Measurements from ENCODE around the gene MIGA2.

MIGA2 gene

GRCh38 chr9:129073404-129073803 is 37.0 kb downstream of the MIGA2 start:
- DNase-seq (ENCODE audit: low spot score): no peak
- H3K27ac ChIP-seq: peak overlapping the region; percentile 1; the same call in 1 of the 2 replicates
- TF ChIP-seq, protein P1, sequence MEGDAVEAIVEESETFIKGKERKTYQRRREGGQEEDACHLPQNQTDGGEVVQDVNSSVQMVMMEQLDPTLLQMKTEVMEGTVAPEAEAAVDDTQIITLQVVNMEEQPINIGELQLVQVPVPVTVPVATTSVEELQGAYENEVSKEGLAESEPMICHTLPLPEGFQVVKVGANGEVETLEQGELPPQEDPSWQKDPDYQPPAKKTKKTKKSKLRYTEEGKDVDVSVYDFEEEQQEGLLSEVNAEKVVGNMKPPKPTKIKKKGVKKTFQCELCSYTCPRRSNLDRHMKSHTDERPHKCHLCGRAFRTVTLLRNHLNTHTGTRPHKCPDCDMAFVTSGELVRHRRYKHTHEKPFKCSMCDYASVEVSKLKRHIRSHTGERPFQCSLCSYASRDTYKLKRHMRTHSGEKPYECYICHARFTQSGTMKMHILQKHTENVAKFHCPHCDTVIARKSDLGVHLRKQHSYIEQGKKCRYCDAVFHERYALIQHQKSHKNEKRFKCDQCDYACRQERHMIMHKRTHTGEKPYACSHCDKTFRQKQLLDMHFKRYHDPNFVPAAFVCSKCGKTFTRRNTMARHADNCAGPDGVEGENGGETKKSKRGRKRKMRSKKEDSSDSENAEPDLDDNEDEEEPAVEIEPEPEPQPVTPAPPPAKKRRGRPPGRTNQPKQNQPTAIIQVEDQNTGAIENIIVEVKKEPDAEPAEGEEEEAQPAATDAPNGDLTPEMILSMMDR (conservative IDR thresholded peaks at IDR 0.05; ENCODE audit: low read depth): no peak
- CTCF ChIA-PET: interaction anchor here (0.7 kb wide), 1 partner anchor 45 kb away, joined by 3 read pairs; no protein-coding TSS in a partner anchor
- POLR2A ChIA-PET (ENCODE audit: low non-redundant PET): no interaction called here

GRCh38 chr9:129074106-129074505 is 37.7 kb downstream of the MIGA2 start:
- no peak for DNase-seq (ENCODE audit: low spot score)
- ChIA-PET CTCF (interaction anchor here (0.7 kb wide), 2 partner anchors 29 to 44 kb away, joined by 3 read pairs; no protein-coding TSS in a partner anchor), POLR2A (ENCODE audit: low non-redundant PET) (no interaction called here)
- TF ChIP-seq, protein P1 (conservative IDR thresholded peaks at IDR 0.05; ENCODE audit: low read depth): no peak
- H3K27ac ChIP-seq: no peak overlapping the region

- ChIA-PET CTCF (no interaction called here), POLR2A (ENCODE audit: low non-redundant PET) (no interaction called here)
- TF ChIP-seq, protein P1 (conservative IDR thresholded peaks at IDR 0.05; ENCODE audit: low read depth): no peak
Measured at GRCh38 chr9:129075996-129076639, 39.7 kb downstream of the MIGA2 start.

DNA sequence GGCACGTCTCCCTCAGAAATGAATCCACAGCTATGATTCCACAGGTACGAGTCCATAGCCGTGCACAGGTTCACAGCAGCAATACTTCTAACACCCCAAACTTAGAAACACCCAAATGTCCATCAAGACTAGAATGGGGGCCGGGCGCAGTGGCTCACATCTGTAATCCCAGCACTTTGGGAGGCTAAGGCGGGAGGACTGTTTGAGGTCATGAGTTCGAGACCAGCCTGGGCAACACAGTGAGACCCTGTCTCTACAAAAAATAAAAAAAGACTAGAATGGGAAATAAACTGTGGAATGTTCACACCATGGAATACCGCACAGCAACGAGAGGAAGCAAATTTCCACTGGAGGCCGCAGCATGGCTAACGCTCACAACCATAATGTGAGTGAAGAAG is 40.2 kb downstream of the MIGA2 start:
- peak overlapping the region; percentile 2; the same call in 1 of the 2 replicates for H3K27ac ChIP-seq
- no peak for DNase-seq (ENCODE audit: low spot score)
- ChIA-PET CTCF (no interaction called here), POLR2A (ENCODE audit: low non-redundant PET) (no interaction called here)
- TF ChIP-seq, protein P1 (conservative IDR thresholded peaks at IDR 0.05; ENCODE audit: low read depth): no peak

More at GRCh38 chr9:129075996-129076639, 39.7 kb downstream of the MIGA2 start:
- DNase-seq (ENCODE audit: low spot score): no peak
- peak overlapping the region; percentile 2; the same call in 1 of the 2 replicates for H3K27ac ChIP-seq

DNA sequence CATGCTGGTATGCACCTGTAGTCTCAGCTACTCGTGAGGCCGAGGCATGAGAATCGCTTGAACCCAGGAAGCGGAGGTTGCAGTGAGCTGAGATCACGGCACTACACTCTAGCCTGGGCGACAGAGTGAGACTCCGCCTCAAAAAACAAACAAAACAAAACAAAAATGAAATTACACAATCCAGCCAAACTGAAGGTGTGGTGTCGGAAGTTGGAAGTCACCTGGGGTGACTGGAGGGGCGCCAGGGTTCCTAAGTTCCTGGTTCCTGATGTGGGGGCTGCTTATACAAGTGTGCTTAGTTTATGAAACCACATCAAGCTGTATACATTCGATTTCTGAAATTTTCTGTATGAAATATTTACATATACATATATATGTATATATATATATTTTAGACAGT is 40.8 kb downstream of the MIGA2 start:
- no peak for DNase-seq (ENCODE audit: low spot score)
- TF ChIP-seq, protein P1 (conservative IDR thresholded peaks at IDR 0.05; ENCODE audit: low read depth): no peak
- ChIA-PET POLR2A (ENCODE audit: low non-redundant PET) (no interaction called here), CTCF (interaction anchor here (0.7 kb wide), 1 partner anchor 35 kb away, joined by 3 read pairs; no protein-coding TSS in a partner anchor)
- H3K27ac ChIP-seq: 0 out of 2 replicates have a peak overlapping the region, but pooled peaks have one; percentile 2

DNA sequence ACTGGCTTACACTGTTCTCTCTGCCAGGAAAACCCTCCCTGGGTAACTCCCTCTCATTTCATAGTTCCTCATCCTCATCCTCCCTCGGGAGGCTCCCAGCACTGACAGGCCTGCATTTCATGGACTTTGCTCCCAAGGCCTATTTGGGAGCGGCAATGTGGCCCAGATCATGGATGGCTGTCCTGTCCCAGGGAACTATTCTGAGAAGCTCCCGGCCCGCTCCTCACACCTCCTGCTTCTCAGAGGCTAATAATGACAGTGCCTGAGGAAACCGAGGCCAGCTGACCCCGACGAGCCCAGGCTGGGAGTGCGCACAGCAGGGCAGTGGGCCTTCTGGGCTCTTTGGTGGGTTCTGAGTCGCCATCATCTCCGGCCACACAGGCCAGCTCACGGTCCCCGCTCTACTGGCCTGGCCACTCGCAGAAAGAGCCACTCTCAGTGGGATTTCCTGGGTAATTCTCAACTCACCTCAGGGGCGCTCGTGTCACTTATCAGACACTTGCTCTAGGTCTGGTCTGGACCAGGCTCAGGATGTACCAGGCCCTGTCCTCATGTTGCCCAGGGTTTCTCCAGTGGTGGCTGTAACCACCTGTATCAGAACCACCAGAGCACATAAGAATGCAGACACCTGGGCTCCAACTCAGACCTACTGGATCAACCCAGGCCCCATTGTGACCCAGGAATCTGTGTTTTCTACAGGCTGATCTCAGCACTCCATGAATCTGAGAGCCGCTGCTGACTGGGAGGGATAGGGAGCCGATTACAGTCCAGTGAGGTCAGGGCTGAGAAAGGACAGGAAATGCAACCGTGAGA is 42.5 kb downstream of the MIGA2 start:
- ChIA-PET CTCF (interaction anchor here (0.6 to 0.7 kb wide), 2 partner anchors 13 to 17 kb away, joined by 4 to 5 read pairs; no protein-coding TSS in a partner anchor), POLR2A (ENCODE audit: low non-redundant PET) (no interaction called here)
- H3K27ac ChIP-seq: peak overlapping the region; percentile 78
- no peak for DNase-seq (ENCODE audit: low spot score)
- TF ChIP-seq, protein P1 (conservative IDR thresholded peaks at IDR 0.05; ENCODE audit: low read depth): no peak

All from RWPE1 (cell line).